ENCODE results near the gene RTKN. TPM values are rescaled to one million over a fixed set of nuclear protein-coding genes. Genes with fewer than 3 reads are reported as not detected.

Gene RTKN
- total and polyA plus RNA-seq, 2 of the 13 experiments (the other 11 are each of a cell fraction or from before 2014, with no cell fraction given), result 159 to 166 TPM

DNA sequence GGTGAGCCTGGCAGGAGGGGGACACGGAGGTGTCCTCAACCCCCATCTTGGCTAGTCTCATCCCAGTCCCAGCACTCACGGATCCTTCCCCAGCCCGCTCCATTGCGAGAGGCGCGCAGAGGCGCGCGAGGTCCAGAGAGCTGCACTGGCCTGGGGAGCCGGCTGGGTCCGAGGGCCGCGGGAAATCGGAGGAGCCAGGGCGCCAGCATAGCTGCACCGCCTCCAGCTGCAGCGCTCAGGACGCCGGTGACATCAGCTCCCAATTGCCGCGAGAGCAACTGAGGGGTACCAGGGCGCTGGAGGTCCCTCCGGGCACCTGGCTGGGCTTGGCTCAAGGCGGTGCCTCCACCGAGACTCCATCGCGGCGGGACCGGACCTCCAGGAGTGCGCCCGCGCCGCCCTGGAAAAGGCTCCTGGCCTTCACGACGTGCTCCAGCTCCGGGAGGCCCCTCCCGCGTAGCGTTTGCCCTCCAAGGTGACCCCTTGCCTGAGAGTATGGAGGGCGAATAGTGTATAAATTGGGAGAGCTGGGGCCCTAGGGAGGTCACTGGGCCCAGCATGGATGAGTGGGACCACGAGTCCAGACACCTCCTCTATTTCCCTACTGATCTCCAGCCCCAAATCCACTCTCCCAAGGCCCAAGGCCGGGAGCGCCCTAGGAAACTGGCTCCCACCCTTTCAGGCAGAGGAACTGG is 5.5 kb downstream of the RTKN start (continued):
- TF ChIP-seq, protein P1, sequence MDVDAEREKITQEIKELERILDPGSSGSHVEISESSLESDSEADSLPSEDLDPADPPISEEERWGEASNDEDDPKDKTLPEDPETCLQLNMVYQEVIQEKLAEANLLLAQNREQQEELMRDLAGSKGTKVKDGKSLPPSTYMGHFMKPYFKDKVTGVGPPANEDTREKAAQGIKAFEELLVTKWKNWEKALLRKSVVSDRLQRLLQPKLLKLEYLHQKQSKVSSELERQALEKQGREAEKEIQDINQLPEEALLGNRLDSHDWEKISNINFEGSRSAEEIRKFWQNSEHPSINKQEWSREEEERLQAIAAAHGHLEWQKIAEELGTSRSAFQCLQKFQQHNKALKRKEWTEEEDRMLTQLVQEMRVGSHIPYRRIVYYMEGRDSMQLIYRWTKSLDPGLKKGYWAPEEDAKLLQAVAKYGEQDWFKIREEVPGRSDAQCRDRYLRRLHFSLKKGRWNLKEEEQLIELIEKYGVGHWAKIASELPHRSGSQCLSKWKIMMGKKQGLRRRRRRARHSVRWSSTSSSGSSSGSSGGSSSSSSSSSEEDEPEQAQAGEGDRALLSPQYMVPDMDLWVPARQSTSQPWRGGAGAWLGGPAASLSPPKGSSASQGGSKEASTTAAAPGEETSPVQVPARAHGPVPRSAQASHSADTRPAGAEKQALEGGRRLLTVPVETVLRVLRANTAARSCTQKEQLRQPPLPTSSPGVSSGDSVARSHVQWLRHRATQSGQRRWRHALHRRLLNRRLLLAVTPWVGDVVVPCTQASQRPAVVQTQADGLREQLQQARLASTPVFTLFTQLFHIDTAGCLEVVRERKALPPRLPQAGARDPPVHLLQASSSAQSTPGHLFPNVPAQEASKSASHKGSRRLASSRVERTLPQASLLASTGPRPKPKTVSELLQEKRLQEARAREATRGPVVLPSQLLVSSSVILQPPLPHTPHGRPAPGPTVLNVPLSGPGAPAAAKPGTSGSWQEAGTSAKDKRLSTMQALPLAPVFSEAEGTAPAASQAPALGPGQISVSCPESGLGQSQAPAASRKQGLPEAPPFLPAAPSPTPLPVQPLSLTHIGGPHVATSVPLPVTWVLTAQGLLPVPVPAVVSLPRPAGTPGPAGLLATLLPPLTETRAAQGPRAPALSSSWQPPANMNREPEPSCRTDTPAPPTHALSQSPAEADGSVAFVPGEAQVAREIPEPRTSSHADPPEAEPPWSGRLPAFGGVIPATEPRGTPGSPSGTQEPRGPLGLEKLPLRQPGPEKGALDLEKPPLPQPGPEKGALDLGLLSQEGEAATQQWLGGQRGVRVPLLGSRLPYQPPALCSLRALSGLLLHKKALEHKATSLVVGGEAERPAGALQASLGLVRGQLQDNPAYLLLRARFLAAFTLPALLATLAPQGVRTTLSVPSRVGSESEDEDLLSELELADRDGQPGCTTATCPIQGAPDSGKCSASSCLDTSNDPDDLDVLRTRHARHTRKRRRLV (CRISPR knock-in tag; IDR thresholded peaks at IDR 0.05), result no peak
- TF ChIP-seq RBFOX2 (IDR thresholded peaks at IDR 0.05; ENCODE audit: low read depth, low read length), result peak; percentile 88
- TF ChIP-seq HES4 (CRISPR knock-in tag; IDR thresholded peaks at IDR 0.05; ENCODE audit: borderline replicate concordance), result 0 out of 2 replicates have a peak, but pooled peaks have one; percentile 39
- no peak for TF ChIP-seq ZNF451 (CRISPR knock-in tag; IDR thresholded peaks at IDR 0.05)
- no peak for TF ChIP-seq MZF1 (CRISPR knock-in tag; IDR thresholded peaks at IDR 0.05; ENCODE audit: borderline replicate concordance)
- peak; percentile 15; the same call in 1 of the 2 replicates for TF ChIP-seq GABPB1 (CRISPR knock-in tag; IDR thresholded peaks at IDR 0.05)
- no peak for TF ChIP-seq ZBTB7B (CRISPR knock-in tag; IDR thresholded peaks at IDR 0.05)
- TF ChIP-seq, protein P2, sequence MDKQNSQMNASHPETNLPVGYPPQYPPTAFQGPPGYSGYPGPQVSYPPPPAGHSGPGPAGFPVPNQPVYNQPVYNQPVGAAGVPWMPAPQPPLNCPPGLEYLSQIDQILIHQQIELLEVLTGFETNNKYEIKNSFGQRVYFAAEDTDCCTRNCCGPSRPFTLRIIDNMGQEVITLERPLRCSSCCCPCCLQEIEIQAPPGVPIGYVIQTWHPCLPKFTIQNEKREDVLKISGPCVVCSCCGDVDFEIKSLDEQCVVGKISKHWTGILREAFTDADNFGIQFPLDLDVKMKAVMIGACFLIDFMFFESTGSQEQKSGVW (CRISPR knock-in tag; IDR thresholded peaks at IDR 0.05; ENCODE audit: borderline replicate concordance), result no peak
- no peak for TF ChIP-seq ADNP (CRISPR knock-in tag; IDR thresholded peaks at IDR 0.05)
